ENCODE data around the gene TMEM150B. TPM values are rescaled to one million over a fixed set of nuclear protein-coding genes. Genes with fewer than 3 reads are reported as not detected.

Gene TMEM150B
- total and polyA plus RNA-seq, 2 of the 4 experiments (the other 2 are of a cell fraction): not detected

DNA sequence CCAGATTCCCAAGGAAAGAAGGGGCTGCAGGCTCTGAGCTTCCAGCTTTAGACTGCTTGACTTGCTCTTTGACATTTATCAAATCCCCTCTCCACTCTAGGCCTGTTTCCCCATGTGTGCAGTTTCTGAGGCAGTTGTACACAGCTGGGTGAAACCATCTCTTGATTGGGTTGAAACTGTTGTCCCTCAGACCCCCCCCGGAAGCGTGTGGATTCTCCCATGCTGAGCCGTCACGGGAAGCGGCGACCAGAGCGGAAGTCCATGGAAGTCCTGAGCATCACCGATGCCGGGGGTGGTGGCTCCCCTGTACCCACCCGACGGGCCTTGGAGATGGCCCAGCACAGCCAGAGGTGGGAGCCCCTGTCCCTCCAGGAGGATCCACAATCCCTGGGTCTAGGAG, 21.7 kb downstream of the TMEM150B start:
- dilution Hi-C loops (cut with HindIII; ENCODE audit: low sequenced_read_pairs, unreplicated experiment): no loop called here
- Histone ChIP-seq H2AFZ (replicated peaks; ENCODE audit: low read length, poor library complexity) (no peak overlapping the region), H3K4me2 (ENCODE audit: low read depth, low read length) (no peak overlapping the region), H3K9me1 (ENCODE audit: insufficient read depth, low read length) (no peaks in the 10 kb centered on the region), H3K79me1 (ENCODE audit: low read depth in 1 of 2, low read length in 2 of 2) (no peaks in the 10 kb centered on the region), H3K27me3 (ENCODE audit: control insufficient read depth, insufficient read depth, low read length) (no peaks in the 10 kb centered on the region), H2AK5ac (ENCODE audit: low read depth, low read length) (no peak overlapping the region), H3K14ac (replicated peaks; ENCODE audit: low read depth, low read length) (no peak overlapping the region), H4K5ac (ENCODE audit: low read depth, low read length) (no peak overlapping the region), H4K91ac (ENCODE audit: insufficient read depth, low read depth, low read length) (no peak overlapping the region), H3K4me1 (ENCODE audit: control insufficient read depth, insufficient read depth, low read length) (no peaks in the 10 kb centered on the region), H2AK9ac (replicated peaks; ENCODE audit: low read depth, low read length, poor library complexity) (no peak overlapping the region), H2BK15ac (ENCODE audit: low read depth, low read length) (no peak overlapping the region), H3K18ac (ENCODE audit: low read depth, low read length) (no peak overlapping the region), H3K56ac (ENCODE audit: extremely low read depth, insufficient read depth, low read length) (no peak overlapping the region), H3K36me3 (ENCODE audit: control insufficient read depth, insufficient read depth, low read length) (peaks cover 45% of the 10 kb centered on the region), H3K4ac (ENCODE audit: low read depth, low read length) (no peak overlapping the region), H3K23ac (ENCODE audit: low read depth, low read length) (no peak overlapping the region), H4K8ac (ENCODE audit: low read depth in 2 of 2, low read length in 2 of 2) (no peak overlapping the region), H2BK20ac (ENCODE audit: low read depth, low read length) (no peak overlapping the region), H2BK5ac (ENCODE audit: low read depth, low read length, poor library complexity, severe bottlenecking) (no peak overlapping the region), H3K27ac (ENCODE audit: insufficient read depth, low read length) (no peak overlapping the region), H4K20me1 (ENCODE audit: insufficient read depth, low read length) (no peaks in the 10 kb centered on the region), H3K9ac (ENCODE audit: low read depth, low read length) (no peak overlapping the region), H3K9me3 (ENCODE audit: control insufficient read depth, insufficient read depth, low read length) (no peaks in the 10 kb centered on the region), H3K4me3 (ENCODE audit: insufficient read depth, low read depth, low read length) (no peak overlapping the region), H2BK120ac (ENCODE audit: low read depth, low read length) (no peak overlapping the region)
- POLR2A ChIA-PET (ENCODE audit: unreplicated experiment): no interaction called here
- intact Hi-C loops (cut with micrococcal nuclease): loop anchor here (5.0 kb wide), 1 partner anchor 84 kb away; the partner anchor contains the start of gene RPL28
- no TSS peak for BruUV-seq (replicated peaks)
- CTCF ChIA-PET: no interaction called here
- in situ Hi-C loops (cut with MboI; ENCODE audit: low sequenced_read_pairs): no loop called here
- WGBS, 2 experiments (ENCODE audit: extremely low coverage in 2 of 2, insufficient read length in 1 of 2): 96% methylated on average over 7 of the region's 11 CpGs; no CpG with 5 or more reads in 1 of the 2 experiments
- TF ChIP-seq NFE2L2 (IDR thresholded peaks at IDR 0.05; ENCODE audit: low read depth, low read length): no peak
- TF ChIP-seq RFX5 (IDR thresholded peaks at IDR 0.05; ENCODE audit: low read depth, low read length): no peak
- TF ChIP-seq MXI1 (IDR thresholded peaks at IDR 0.05; ENCODE audit: borderline replicate concordance, low read depth, low read length): no peak
- TF ChIP-seq RCOR1 (IDR thresholded peaks at IDR 0.05; ENCODE audit: insufficient replicate concordance, low read length): no peak
- TF ChIP-seq BHLHE40 (IDR thresholded peaks at IDR 0.05; ENCODE audit: low read depth, low read length): no peak
- TF ChIP-seq, protein P1, sequence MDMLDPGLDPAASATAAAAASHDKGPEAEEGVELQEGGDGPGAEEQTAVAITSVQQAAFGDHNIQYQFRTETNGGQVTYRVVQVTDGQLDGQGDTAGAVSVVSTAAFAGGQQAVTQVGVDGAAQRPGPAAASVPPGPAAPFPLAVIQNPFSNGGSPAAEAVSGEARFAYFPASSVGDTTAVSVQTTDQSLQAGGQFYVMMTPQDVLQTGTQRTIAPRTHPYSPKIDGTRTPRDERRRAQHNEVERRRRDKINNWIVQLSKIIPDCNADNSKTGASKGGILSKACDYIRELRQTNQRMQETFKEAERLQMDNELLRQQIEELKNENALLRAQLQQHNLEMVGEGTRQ (IDR thresholded peaks at IDR 0.05; ENCODE audit: low read depth, low read length): no peak
- no peak for TF ChIP-seq MAZ (IDR thresholded peaks at IDR 0.05; ENCODE audit: borderline replicate concordance, low read depth, low read length)
- no peak for TF ChIP-seq MAFK (IDR thresholded peaks at IDR 0.05; ENCODE audit: low read depth, low read length)
- no peak for TF ChIP-seq POLR2A (IDR thresholded peaks at IDR 0.05; ENCODE audit: low read depth, low read length)
- TF ChIP-seq, protein P2, sequence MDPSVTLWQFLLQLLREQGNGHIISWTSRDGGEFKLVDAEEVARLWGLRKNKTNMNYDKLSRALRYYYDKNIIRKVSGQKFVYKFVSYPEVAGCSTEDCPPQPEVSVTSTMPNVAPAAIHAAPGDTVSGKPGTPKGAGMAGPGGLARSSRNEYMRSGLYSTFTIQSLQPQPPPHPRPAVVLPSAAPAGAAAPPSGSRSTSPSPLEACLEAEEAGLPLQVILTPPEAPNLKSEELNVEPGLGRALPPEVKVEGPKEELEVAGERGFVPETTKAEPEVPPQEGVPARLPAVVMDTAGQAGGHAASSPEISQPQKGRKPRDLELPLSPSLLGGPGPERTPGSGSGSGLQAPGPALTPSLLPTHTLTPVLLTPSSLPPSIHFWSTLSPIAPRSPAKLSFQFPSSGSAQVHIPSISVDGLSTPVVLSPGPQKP (IDR thresholded peaks at IDR 0.05; ENCODE audit: borderline replicate concordance, low read depth, low read length): no peak
- TF ChIP-seq, protein P3, sequence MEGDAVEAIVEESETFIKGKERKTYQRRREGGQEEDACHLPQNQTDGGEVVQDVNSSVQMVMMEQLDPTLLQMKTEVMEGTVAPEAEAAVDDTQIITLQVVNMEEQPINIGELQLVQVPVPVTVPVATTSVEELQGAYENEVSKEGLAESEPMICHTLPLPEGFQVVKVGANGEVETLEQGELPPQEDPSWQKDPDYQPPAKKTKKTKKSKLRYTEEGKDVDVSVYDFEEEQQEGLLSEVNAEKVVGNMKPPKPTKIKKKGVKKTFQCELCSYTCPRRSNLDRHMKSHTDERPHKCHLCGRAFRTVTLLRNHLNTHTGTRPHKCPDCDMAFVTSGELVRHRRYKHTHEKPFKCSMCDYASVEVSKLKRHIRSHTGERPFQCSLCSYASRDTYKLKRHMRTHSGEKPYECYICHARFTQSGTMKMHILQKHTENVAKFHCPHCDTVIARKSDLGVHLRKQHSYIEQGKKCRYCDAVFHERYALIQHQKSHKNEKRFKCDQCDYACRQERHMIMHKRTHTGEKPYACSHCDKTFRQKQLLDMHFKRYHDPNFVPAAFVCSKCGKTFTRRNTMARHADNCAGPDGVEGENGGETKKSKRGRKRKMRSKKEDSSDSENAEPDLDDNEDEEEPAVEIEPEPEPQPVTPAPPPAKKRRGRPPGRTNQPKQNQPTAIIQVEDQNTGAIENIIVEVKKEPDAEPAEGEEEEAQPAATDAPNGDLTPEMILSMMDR (conservative IDR thresholded peaks at IDR 0.05; ENCODE audit: low read depth, low read length): no peak
- no peak for TF ChIP-seq SMC3 (IDR thresholded peaks at IDR 0.05; ENCODE audit: low read depth, low read length)
- TF ChIP-seq CEBPB (IDR thresholded peaks at IDR 0.05; ENCODE audit: low read depth, low read length): no peak
- ATAC-seq (ENCODE audit: low read depth) (no peak), DNase-seq (no peak)

Data from IMR-90 (cell line).